Transverse colon (tissue), 4 donors: ENCODE measurements around the gene C1QTNF5. TPM values are rescaled to one million over a fixed set of nuclear protein-coding genes. Genes with fewer than 3 reads are reported as not detected.

ENCODE experiments used
- DNase-seq: peaks from one replicate; pipeline ENCODE4 v3.0.0-alpha.2; 2019
- H3K27ac ChIP-seq, 4 donors: fragments of 200-600 bp; sonication (generic); 2 replicates each; pipeline ENCODE4 v1.5.1; 2016 to 2018; ENCODE audit warnings: inconsistent platforms in 4 of 4
- H3K27me3 ChIP-seq: fragments of 200-600 bp; sonication (generic); 2 replicates; pipeline ENCODE4 v1.5.1; 2017; ENCODE audit warnings: inconsistent platforms
- H3K36me3 ChIP-seq, 4 donors: fragments of 200-600 bp; sonication (generic); 2 replicates each; pipeline ENCODE4 v1.5.1; 2017 to 2019; ENCODE audit warnings: inconsistent platforms in 4 of 4
- H3K4me1 ChIP-seq, 4 donors: fragments of 200-600 bp; sonication (generic); 2 replicates each; pipeline ENCODE4 v1.5.1; 2017 to 2020; ENCODE audit warnings: inconsistent platforms in 4 of 4
- H3K4me3 ChIP-seq, 4 donors: fragments of 200-600 bp; sonication (generic); 1 replicate in 1 of 4; 2 replicates in 3 of 4; pipeline versions ENCODE4 v1.5.1 to v1.6.1; 2017 to 2019; ENCODE audit warnings: inconsistent platforms in 4 of 4
- H3K9me3 ChIP-seq, 2 donors: fragments of 200-600 bp; sonication (generic); 2 replicates each; pipeline ENCODE4 v1.5.1; 2017 to 2019; ENCODE audit warnings: inconsistent platforms in 2 of 2
- EP300 ChIP-seq: sonication (generic); formaldehyde crosslinking; IDR thresholded peaks from one replicate; pipeline ENCODE4 v1.6.1; 2017; ENCODE audit warnings: antibody characterized with exemption, low read depth
- POLR2A ChIP-seq: fragments of 450-650 bp; IDR thresholded peaks from one replicate; pipeline ENCODE4 v1.6.1; 2016; ENCODE audit warnings: antibody characterized with exemption, mild to moderate bottlenecking, moderate library complexity
- POLR2AphosphoS5 ChIP-seq, 3 donors: sonication (generic); formaldehyde crosslinking; IDR thresholded peaks; one replicate each; pipeline ENCODE4 v1.6.1; 2016; ENCODE audit warnings: antibody characterized with exemption in 3 of 3
- WGBS, 2 donors: methylation state at CpG; one replicate each; pipeline ENCODE4 v1.1.5; 2018; ENCODE audit warnings: low coverage in 1 of 2; 5-methylcytosine and 5-hydroxymethylcytosine counted together
- in situ Hi-C, 4 donors: fragments of 200-750 bp; cut with MboI; loops; one replicate each; pipeline versions ENCODE4 v1.15.0 to v1.15.1; 2017; ENCODE audit warnings: low sequenced_read_pairs in 3 of 4, low pct_ligation_motif_present in 1 of 4, low pct_unique_long_range_greater_than_20kb in 1 of 4
- intact Hi-C: fragments of 100-400 bp; cut with DNase I; formaldehyde crosslinking; loops from one replicate; pipeline ENCODE4 v1.15.1; 2023; ENCODE audit warnings: low total_unique reads
- total RNA-seq, 4 donors: library from RNA; depleted of rRNA; stranded (reverse); fragments of >200 nt; gene quantifications; one replicate each; pipeline ENCODE4 v1.1.0, GENCODE V29; 2016
- TF ChIP-seq, protein P1 (sequence below), 5 experiments: fragments of 200-600 bp in 3 of 5; fragments of 450-650 bp in 2 of 5; sonication (generic) in 3 of 5; IDR thresholded peaks; 1 replicate in 2 of 5; 2 replicates in 3 of 5; pipeline ENCODE4 v1.5.1; 2016 to 2017; ENCODE audit warnings: antibody characterized with exemption in 5 of 5, inconsistent platforms in 3 of 5, mild to moderate bottlenecking in 2 of 5, moderate library complexity in 1 of 5

Gene C1QTNF5
- total RNA-seq, 4 donors from 2014 or later = 7.6 to 20.5 (median 11.4) TPM

DNA sequence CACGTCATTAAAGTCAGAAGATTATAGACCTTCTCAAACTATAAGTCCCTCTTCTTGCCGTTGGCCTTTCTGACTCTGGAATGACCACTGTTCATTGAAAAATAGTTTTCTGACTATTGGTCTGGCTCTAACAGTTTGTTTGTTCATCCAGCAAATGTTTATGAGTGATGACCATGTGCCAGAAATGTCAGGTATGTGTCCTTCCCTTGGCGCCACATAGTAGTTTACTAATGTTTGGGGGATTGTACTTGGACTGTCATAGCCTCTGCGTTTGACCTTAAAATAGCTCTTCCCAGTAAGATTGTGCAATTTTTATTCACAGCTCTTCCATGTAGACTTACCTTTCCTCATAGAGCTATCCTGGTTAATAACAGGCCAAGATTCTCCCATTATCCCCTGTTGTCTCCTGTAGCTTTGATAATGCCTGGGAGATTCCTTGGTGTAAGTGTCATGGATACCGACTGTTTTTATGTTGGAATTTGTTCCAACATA, 37.4 kb downstream of the C1QTNF5 start:
- H3K4me1 ChIP-seq = no peaks in the 10 kb centered on the region
- no peaks in the 10 kb centered on the region for H3K9me3 ChIP-seq
- H3K4me3 ChIP-seq = no peak overlapping the region
- H3K27ac ChIP-seq = no peak overlapping the region
- DNase-seq = no peak
- in situ Hi-C loops = no loop called here
- intact Hi-C loops = no loop called here
- H3K27me3 ChIP-seq = no peaks in the 10 kb centered on the region
- H3K36me3 ChIP-seq = peaks cover 0 to 19% (median 9%) of the 10 kb centered on the region in 4 donors
- 86 to 93% methylated on average over 3 to 5 of the region's 5 CpGs for WGBS, 2 donors
- TF ChIP-seq POLR2AphosphoS5 (IDR thresholded peaks at IDR 0.05) (no peak), POLR2A (no peak), EP300 (no peak)
- TF ChIP-seq, protein P1, sequence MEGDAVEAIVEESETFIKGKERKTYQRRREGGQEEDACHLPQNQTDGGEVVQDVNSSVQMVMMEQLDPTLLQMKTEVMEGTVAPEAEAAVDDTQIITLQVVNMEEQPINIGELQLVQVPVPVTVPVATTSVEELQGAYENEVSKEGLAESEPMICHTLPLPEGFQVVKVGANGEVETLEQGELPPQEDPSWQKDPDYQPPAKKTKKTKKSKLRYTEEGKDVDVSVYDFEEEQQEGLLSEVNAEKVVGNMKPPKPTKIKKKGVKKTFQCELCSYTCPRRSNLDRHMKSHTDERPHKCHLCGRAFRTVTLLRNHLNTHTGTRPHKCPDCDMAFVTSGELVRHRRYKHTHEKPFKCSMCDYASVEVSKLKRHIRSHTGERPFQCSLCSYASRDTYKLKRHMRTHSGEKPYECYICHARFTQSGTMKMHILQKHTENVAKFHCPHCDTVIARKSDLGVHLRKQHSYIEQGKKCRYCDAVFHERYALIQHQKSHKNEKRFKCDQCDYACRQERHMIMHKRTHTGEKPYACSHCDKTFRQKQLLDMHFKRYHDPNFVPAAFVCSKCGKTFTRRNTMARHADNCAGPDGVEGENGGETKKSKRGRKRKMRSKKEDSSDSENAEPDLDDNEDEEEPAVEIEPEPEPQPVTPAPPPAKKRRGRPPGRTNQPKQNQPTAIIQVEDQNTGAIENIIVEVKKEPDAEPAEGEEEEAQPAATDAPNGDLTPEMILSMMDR (IDR thresholded peaks at IDR 0.05) = no peak

DNA sequence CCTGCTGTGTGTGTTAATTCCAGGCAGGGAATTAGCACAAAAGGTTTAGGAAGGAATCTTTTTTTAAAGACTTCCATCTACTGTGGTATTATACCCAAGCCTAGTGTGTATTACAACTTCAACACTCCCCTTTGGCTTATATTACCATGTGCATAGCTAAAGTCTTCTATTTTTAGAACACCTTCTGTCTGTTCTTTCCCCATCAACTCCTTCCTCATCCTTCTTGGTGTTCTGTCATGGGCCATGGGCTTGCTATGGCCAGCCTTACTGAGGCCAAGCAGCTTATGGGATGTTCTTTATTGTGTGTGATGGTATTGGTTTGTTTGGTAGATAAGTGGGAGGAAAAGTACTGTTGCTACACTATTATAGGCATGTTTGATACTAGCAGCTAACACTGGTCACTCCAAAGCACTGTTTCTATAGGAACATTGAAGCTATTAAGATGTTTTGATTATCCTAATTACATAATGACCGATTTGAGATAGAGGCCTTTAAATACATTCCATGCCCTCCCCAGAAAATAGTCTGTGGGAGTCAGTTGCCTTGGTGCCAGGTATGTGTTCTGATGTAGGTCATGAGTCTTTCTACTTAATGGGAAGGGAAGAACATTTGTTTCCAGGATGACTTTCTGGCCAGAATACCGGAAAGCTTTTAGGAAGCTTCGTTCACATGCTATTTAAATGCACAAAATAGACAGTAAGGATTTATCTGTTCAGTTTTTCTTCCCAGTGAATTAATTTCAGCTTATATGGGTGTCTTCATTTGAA, 40.3 kb downstream of the C1QTNF5 start:
- WGBS, 2 donors = 80% methylated on average over 1 to 3 of the region's 3 CpGs
- TF ChIP-seq POLR2AphosphoS5 (IDR thresholded peaks at IDR 0.05) (no peak), POLR2A (no peak), EP300 (no peak)
- TF ChIP-seq, protein P1 (IDR thresholded peaks at IDR 0.05) = no peak
- peaks cover 0 to 27% (median 9%) of the 10 kb centered on the region in 4 donors for H3K36me3 ChIP-seq
- intact Hi-C loops = no loop called here
- H3K27ac ChIP-seq = peak overlapping the region in 2 of 4 donors; percentile 23 to 33
- H3K4me3 ChIP-seq = no peak overlapping the region
- H3K9me3 ChIP-seq = no peaks in the 10 kb centered on the region
- no peaks in the 10 kb centered on the region for H3K27me3 ChIP-seq
- in situ Hi-C loops = no loop called here
- H3K4me1 ChIP-seq = no peaks in the 10 kb centered on the region
- DNase-seq = no peak

DNA sequence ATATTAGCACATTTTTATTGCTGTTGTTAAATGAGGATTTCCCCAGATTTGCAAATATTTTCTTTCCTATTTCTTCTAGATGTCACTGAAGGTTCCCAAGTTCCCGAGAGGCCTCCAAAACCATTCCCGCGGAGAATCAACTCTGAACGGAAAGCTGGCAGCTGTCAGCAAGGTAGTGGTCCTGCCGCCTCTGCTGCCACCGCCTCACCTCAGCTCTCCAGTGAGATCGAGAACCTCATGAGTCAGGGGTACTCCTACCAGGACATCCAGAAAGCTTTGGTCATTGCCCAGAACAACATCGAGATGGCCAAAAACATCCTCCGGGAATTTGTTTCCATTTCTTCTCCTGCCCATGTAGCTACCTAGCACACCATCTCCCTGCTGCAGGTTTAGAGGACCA, 41.3 kb downstream of the C1QTNF5 start:
- Histone ChIP-seq H3K9me3 (no peaks in the 10 kb centered on the region), H3K27ac (peak overlapping the region in 1 of 4 donors; percentile 65)

DNA sequence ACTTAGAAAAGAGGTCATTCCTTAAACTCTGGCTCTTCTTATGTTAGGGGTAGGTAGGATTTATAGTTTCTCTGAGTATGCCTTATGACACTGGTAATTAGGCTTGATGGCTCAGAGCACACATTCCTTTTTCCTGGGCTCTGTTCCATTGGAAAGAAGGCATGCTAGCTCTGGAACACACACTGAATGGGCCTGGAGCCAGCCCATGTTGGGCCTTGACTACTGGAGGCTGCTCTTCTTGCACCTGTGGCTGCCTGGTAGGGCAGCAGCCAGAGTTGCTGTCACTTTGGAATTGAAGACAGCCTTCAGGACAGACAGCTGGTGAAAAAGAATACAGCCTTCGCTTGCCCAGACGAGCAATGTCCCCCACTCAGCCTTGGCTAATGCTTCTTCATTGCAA, 42.0 kb downstream of the C1QTNF5 start:
- Histone ChIP-seq H3K4me3 (no peak overlapping the region), H3K9me3 (no peaks in the 10 kb centered on the region), H3K36me3 (peaks cover 0 to 26% (median 9%) of the 10 kb centered on the region in 4 donors), H3K27ac (peak overlapping the region in 3 of 4 donors; percentile 33 to 65 (median 52)), H3K4me1 (no peaks in the 10 kb centered on the region), H3K27me3 (no peaks in the 10 kb centered on the region)
- intact Hi-C loops (no loop called here), in situ Hi-C loops (no loop called here)
- TF ChIP-seq, protein P1 (IDR thresholded peaks at IDR 0.05) = no peak
- TF ChIP-seq POLR2AphosphoS5 (IDR thresholded peaks at IDR 0.05) = peak in 2 of 3 donors; percentile 24 to 26
- no peak for TF ChIP-seq POLR2A
- no peak for TF ChIP-seq EP300
- no peak for DNase-seq
- 82% methylated on average over 2 of the region's 2 CpGs; no CpG with 5 or more reads in 1 of the 2 donors for WGBS, 2 donors

More for the DNA sequence above, 41.3 kb downstream of the C1QTNF5 start:
- Histone ChIP-seq H3K36me3 (peaks cover 0 to 27% (median 9%) of the 10 kb centered on the region in 4 donors), H3K4me3 (no peak overlapping the region), H3K4me1 (no peaks in the 10 kb centered on the region), H3K27me3 (no peaks in the 10 kb centered on the region)
- in situ Hi-C loops = no loop called here
- WGBS, 2 donors = 97 to 100% methylated on average over 6 to 9 of the region's 9 CpGs
- no peak for TF ChIP-seq EP300
- TF ChIP-seq POLR2A = no peak
- no peak for DNase-seq
- intact Hi-C loops = no loop called here
